ENCODE results near the gene RBM22. TPM values are rescaled to one million over a fixed set of nuclear protein-coding genes. Genes with fewer than 3 reads are reported as not detected.

The RBM22 gene
- total and polyA plus RNA-seq, 4 donors, result 27.2 to 49.9 (median 38.6) TPM

DNA sequence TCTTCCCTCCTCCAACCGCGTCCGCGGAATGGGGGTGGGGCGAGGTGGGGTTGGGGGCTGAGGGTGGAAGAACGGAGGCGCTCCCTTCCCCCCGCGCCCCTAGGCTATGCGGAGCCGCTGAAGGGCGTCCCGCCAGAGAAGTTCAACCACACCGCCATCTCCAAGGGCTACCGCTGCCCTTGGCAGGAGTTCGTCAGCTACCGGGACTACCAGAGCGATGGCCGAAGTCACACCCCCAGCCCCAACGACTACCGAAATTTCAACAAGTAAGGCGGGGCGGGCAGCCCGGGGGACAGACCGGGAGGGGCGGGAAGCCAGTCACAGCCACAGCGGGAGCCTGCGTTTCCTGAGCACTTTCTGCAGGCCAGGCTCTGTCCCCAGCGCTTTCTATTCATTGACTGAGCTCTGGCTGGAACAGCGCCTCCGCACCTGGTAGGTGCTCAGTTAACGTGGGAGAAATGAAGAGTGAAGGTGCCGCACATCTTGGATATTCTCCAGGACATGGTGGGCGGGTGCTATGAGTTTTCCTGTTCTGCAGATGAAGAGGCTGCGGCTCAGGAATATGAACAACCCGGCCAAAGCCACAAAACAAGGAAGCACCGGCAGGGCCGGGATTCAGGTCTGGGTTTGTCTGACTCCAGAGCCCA lies 28.5 kb downstream of the RBM22 start:
- DNase-seq, result peak; percentile 69 to 78 (median 75)
- 1 to 2% methylated on average over 35 to 38 of the region's 38 CpGs for WGBS, 2 donors
- TF ChIP-seq CTCF (IDR thresholded peaks at IDR 0.05; ENCODE audit: control extremely low read depth, extremely low read depth), result no peak
- H3K4me1 ChIP-seq (ENCODE audit: control insufficient read depth in 5 of 5, insufficient read depth in 5 of 5, low read length in 5 of 5), result peaks cover 0 to 26% (median 10%) of the 10 kb centered on the region in 5 donors
- H3K27ac ChIP-seq (ENCODE audit: low read depth in 1 of 2, low read length in 1 of 2), result no peak overlapping the region
- ATAC-seq (ENCODE audit: insufficient read depth, low FRiP score), result peak; percentile 25
- peaks cover 0 to 10% (median 0%) of the 10 kb centered on the region in 3 donors for H3K27me3 ChIP-seq (ENCODE audit: control insufficient read depth in 3 of 3, insufficient read depth in 3 of 3, low read length in 2 of 3)
- H3K9me3 ChIP-seq (ENCODE audit: control insufficient read depth in 4 of 4, insufficient read depth in 3 of 4, low read length in 3 of 4), result no peaks in the 10 kb centered on the region
- peak overlapping the region; percentile 49 to 79 for H3K9ac ChIP-seq (ENCODE audit: insufficient read depth in 1 of 2, low read length in 2 of 2)
- H3K36me3 ChIP-seq (ENCODE audit: control insufficient read depth in 4 of 4, insufficient read depth in 4 of 4, low read length in 4 of 4), result peaks cover 0 to 6% (median 1%) of the 10 kb centered on the region in 4 donors
- H3K4me3 ChIP-seq, result peak overlapping the region; percentile 18

- no peak for TF ChIP-seq CTCF (IDR thresholded peaks at IDR 0.05; ENCODE audit: control extremely low read depth, extremely low read depth)
- Histone ChIP-seq H3K9ac (ENCODE audit: insufficient read depth in 1 of 2, low read length in 2 of 2) (peak overlapping the region; percentile 49 to 79), H3K36me3 (ENCODE audit: control insufficient read depth in 4 of 4, insufficient read depth in 4 of 4, low read length in 4 of 4) (peaks cover 0 to 3% (median 0%) of the 10 kb centered on the region in 4 donors), H3K4me1 (ENCODE audit: control insufficient read depth in 5 of 5, insufficient read depth in 5 of 5, low read length in 5 of 5) (peaks cover 0 to 26% (median 10%) of the 10 kb centered on the region in 5 donors), H3K9me3 (ENCODE audit: control insufficient read depth in 4 of 4, insufficient read depth in 3 of 4, low read length in 3 of 4) (no peaks in the 10 kb centered on the region), H3K27ac (ENCODE audit: low read depth in 1 of 2, low read length in 1 of 2) (no peak overlapping the region), H3K4me3 (no peak overlapping the region), H3K27me3 (ENCODE audit: control insufficient read depth in 3 of 3, insufficient read depth in 3 of 3, low read length in 2 of 3) (peaks cover 0 to 10% (median 0%) of the 10 kb centered on the region in 3 donors)
- DNase-seq (peak in 2 of 3 donors; percentile 37 to 43), ATAC-seq (ENCODE audit: insufficient read depth, low FRiP score) (no peak)
- 2% methylated on average over 36 to 51 of the region's 51 CpGs for WGBS, 2 donors
These were observed 29.2 kb downstream of the RBM22 start for GRCh38 chr5:150671509-150672236.

- no peaks in the 10 kb centered on the region for H3K36me3 ChIP-seq (ENCODE audit: control insufficient read depth in 4 of 4, insufficient read depth in 4 of 4, low read length in 4 of 4)
- peaks cover 0 to 10% (median 0%) of the 10 kb centered on the region in 3 donors for H3K27me3 ChIP-seq (ENCODE audit: control insufficient read depth in 3 of 3, insufficient read depth in 3 of 3, low read length in 2 of 3)
- H3K9me3 ChIP-seq (ENCODE audit: control insufficient read depth in 4 of 4, insufficient read depth in 3 of 4, low read length in 3 of 4), result no peaks in the 10 kb centered on the region
- H3K27ac ChIP-seq (ENCODE audit: low read depth in 1 of 2, low read length in 1 of 2), result no peak overlapping the region
- ATAC-seq (ENCODE audit: insufficient read depth, low FRiP score), result no peak
- peak in 2 of 3 donors; percentile 32 to 33 for DNase-seq
- no peak overlapping the region for H3K9ac ChIP-seq (ENCODE audit: insufficient read depth in 1 of 2, low read length in 2 of 2)
- 53 to 63% methylated on average over 2 of the region's 2 CpGs for WGBS, 2 donors
- no peak for TF ChIP-seq CTCF (IDR thresholded peaks at IDR 0.05; ENCODE audit: control extremely low read depth, extremely low read depth)
- H3K4me3 ChIP-seq, result no peak overlapping the region
- peaks cover 0 to 26% (median 10%) of the 10 kb centered on the region in 5 donors for H3K4me1 ChIP-seq (ENCODE audit: control insufficient read depth in 5 of 5, insufficient read depth in 5 of 5, low read length in 5 of 5)
These were observed 29.9 kb downstream of the RBM22 start for GRCh38 chr5:150670948-150671310.
